IPS-NIHi11 (cell line): ENCODE data around the gene SRP9.
"Not testable (repeated sequence)": the region's sequence is repeated elsewhere in the genome, so short reads cannot be mapped to it uniquely, and the experiment has no call there.

Source experiments
- DNase-seq: peaks from one replicate; pipeline ENCODE4 v3.0.0; 2012; ENCODE audit warnings: mixed read lengths, low spot score

Gene SRP9

GRCh38 chr1:225815526-225816178, 38.0 kb downstream of the SRP9 start:
- DNase-seq, result no peak

GRCh38 chr1:225816643-225817538, 39.3 kb downstream of the SRP9 start:
- DNase-seq, result no peak

GRCh38 chr1:225817611-225818061, 40.0 kb downstream of the SRP9 start:
- DNase-seq, result no peak

GRCh38 chr1:225818229-225818628, 40.6 kb downstream of the SRP9 start:
- DNase-seq, result no peak

GRCh38 chr1:225819346-225820192, 41.9 kb downstream of the SRP9 start:
- DNase-seq, result no peak

- no peak for DNase-seq
Measured at GRCh38 chr1:225820522-225821120, 43.0 kb downstream of the SRP9 start.

- no peak for DNase-seq
Measured at GRCh38 chr1:225822655-225823403, 45.2 kb downstream of the SRP9 start.

- no peak for DNase-seq
Measured at GRCh38 chr1:225823811-225824261, 46.2 kb downstream of the SRP9 start.

GRCh38 chr1:225824533-225824941, 46.9 kb downstream of the SRP9 start:
- DNase-seq, result no peak

- no peak for DNase-seq
Measured at GRCh38 chr1:225825078-225825477, 47.5 kb downstream of the SRP9 start.

- no peak for DNase-seq
Measured at GRCh38 chr1:225825607-225826007, 48.0 kb downstream of the SRP9 start.

- DNase-seq, result no peak
Measured at GRCh38 chr1:225827076-225827475, 49.5 kb downstream of the SRP9 start.

GRCh38 chr1:225828706-225829345, 51.2 kb downstream of the SRP9 start:
- no peak for DNase-seq

GRCh38 chr1:225830841-225831240, 53.2 kb downstream of the SRP9 start:
- no peak for DNase-seq

GRCh38 chr1:225834417-225835329, 57.0 kb downstream of the SRP9 start:
- DNase-seq, result no peak

GRCh38 chr1:225835856-225836255, 58.2 kb downstream of the SRP9 start:
- no peak for DNase-seq

GRCh38 chr1:225836296-225836695, 58.7 kb downstream of the SRP9 start:
- DNase-seq, result not testable (repeated sequence)

GRCh38 chr1:225838793-225839192, 61.2 kb downstream of the SRP9 start:
- no peak for DNase-seq
